ENCODE measurements around the gene SERAC1.
A peak's percentile ranks its signal among the peaks of the same experiment; 100 is the strongest.

SERAC1 gene

DNA sequence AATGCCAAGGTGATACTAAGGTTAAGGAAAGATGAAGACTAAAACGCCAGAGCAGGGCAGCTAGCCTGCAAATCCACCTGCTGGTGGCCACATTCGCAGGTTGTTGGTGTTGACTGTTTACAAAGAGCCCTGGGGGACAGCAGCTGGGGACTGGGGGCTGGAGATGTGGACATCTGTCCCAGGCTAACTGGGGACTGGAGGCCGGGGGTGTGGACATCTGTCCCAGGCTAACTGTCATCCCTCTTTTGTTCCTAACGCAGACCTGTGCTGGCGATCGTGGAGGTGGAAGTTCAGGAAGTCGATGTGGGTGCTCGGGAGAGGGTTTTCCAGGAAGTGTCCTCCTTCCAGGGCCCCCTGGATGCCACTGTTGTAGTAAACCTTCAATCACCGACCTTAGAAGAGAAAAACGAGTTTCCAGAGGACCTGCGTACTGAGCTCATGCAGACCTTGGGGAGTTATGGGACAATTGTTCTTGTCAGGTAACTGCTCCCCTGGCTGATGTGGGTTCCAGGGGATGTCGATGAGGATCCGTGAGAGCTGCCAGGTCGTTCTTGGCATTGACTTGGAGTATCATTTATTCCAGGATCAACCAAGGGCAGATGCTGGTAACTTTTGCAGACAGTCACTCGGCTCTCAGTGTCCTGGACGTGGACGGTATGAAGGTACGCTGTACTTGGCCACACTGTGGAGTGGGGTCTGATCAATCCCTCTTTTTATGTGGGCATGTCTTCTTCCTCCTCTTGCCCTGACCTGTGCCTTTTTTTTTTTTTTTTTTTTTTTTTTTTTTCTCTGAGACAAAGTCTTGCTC, 87.0 kb downstream of the SERAC1 start:
- no peak for DNase-seq (ENCODE audit: low read depth in 2 of 2)

DNA sequence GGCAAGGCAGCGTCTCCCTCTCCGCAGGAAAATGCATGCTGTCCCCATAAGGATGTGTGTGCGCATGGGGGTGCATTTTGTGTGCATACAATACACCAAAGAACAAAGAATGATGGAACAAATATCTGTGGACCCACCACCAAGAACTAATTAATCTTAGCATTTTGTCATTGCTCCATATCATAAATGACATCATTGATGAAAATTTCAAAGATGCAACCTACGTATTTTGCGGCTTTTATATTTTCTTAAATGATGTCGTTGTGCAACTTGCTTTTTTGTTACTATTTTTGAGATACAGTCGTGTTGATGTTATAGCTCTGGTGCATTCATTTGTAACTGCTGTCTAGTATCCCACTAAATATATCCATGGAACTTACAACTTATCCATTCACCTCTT, 89.7 kb downstream of the SERAC1 start:
- no peak for DNase-seq (ENCODE audit: low read depth in 2 of 2)

- DNase-seq (ENCODE audit: low read depth in 2 of 2), result no peak
Observed at GRCh38 chr6:158077676-158078075, 90.4 kb downstream of the SERAC1 start.

GRCh38 chr6:158076548-158076947, 91.5 kb downstream of the SERAC1 start:
- no peak for DNase-seq (ENCODE audit: low read depth in 2 of 2)

- no peak for DNase-seq (ENCODE audit: low read depth in 2 of 2)
Observed at GRCh38 chr6:158073776-158074175, 94.3 kb downstream of the SERAC1 start.

GRCh38 chr6:158072083-158072721, 95.9 kb downstream of the SERAC1 start:
- DNase-seq (ENCODE audit: low read depth in 2 of 2), result peak; percentile 51 to 60

- DNase-seq (ENCODE audit: low read depth in 2 of 2), result no peak
Observed at GRCh38 chr6:158071121-158072082, 96.7 kb downstream of the SERAC1 start.

- no peak for DNase-seq (ENCODE audit: low read depth in 2 of 2)
Observed at GRCh38 chr6:158070513-158070912, 97.5 kb downstream of the SERAC1 start.

GRCh38 chr6:158069800-158070195, 98.3 kb downstream of the SERAC1 start:
- no peak for DNase-seq (ENCODE audit: low read depth in 2 of 2)

DNA sequence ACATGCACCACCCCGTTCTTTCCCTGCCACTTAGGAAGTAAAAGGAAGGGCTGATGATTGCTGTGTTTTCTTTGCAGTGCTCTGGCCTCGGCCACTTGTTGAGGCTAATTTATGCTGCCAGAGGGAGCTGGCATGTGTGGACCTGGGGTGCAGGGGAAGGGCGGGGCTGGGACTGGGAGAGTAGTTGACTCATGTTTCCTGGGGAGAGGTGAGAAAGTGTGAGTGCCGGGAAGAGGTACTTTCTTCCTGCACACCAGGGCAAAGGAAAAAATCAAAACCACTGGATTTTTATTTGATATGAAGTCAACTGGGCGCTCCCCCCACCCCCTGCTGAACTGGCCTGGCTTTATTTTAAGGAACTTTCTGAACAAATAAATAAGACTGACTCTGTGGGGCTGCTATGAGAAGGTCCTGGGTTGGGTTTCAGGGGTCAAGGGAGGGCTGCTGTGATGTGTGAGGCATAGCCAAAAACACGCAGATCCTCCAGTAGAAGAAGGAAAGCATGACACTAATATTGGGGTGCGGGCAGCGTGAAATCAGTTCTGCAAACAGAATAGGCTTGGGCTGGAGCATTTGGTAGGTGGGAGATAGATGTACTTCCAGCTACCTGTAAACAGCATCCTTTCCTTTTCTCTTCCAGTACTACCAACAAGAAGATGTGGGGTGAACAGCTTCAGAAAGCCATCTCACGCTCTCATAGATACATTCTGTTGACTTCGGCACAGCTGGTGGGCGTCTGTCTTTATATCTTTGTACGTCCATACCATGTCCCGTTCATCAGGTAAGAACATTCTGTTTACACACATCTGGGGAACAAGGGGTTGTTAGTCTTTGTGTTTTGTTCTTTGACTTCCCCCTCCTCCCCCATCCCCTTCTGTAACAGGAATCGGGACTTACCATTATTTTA, 98.9 kb downstream of the SERAC1 start:
- DNase-seq (ENCODE audit: low read depth in 2 of 2), result peak in 1 of 2 experiments; percentile 27

DNA sequence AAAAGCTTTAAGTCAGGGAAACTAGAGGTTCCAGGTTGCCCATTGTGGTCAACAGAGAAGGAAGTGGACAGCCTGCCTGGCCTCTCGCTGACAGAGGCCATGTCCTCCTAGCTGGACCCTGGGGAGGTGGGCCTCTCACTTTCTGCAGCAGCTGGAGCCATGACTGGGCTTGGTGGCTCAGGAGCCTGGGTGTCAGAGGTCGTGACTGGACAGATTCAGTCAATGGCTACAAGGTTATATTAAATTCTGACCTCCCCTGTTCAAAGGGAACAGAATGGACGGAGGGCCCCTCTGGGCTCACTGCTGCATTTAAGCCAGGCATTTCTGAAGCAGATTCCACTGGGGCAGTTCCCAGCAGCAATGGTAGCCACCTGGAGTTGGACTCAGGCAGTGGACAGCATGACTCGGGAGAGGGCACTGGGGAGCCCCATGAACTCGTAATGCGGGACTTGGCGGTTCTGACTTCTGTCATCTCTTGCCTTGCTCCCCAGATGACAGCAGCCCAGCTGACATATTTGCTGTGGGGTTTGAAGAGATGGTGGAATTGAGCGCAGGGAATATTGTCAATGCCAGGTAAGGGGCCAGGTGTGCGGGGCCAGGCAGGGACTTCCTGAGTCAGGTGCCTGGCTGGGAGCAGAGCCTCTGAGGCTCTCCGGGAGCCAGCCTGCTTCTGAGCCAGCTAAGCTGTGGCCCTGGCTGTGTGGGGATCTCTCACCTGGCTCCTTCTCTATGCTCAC, 99.7 kb downstream of the SERAC1 start:
- DNase-seq (ENCODE audit: low read depth in 2 of 2), result no peak

DNA sequence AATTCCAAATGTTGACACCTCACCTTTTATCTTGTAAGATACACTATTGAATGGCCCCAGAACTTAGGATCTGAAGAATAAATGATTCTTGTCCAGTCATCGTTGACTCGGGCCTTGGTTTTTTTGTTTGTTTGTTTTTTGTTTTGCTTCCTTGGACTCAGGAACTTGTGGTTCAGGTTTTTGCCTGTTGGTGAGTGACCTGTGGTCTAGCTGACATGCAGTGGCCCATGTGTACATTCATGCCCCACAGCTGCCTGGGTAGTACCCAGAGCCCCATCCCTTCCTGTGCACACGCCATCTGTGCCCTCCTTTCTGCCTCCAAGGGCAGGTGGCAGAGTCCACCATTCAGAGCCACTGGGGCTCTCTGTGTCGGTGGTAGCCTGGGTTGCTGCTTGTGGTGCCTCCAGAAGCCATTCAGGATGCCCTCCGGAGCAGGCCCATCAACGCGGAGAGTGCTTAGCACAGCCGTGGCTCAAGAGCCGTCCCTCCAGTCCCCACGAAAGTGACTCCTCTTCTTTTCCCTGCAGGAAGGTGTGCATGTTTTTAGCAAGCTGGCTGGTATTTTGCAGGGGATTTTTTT, 100.5 kb downstream of the SERAC1 start:
- no peak for DNase-seq (ENCODE audit: low read depth in 2 of 2)

DNA sequence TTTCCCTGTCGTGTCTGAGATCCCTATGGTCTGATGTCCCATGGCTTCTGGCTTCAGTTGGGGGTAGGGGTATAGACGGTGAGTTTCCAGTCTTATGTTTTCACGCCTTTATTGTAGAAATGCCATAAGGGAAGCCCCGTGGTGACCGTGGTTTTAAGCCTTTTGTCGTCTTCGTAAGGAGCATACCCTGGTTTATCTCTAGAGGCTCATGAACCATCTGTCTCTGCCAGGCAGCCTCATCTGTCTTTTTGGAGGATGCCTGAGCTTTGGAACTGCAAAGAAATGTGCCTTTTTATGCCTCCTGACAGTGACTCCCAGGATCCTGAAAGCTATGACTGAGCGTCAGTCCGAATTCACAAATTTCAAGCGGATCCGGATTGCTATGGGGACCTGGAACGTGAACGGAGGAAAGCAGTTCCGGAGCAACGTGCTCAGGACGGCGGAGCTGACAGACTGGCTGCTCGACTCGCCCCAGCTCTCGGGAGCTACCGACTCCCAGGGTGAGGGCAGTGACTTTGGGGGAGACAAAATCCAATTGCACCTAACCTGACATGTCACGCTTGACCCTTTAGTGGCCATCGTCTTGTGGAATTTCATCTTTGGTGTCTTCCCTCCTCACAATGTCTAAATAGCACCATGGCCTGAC, 101.8 kb downstream of the SERAC1 start:
- DNase-seq (ENCODE audit: low read depth in 2 of 2), result no peak

- DNase-seq (ENCODE audit: low read depth in 2 of 2), result no peak
Observed at GRCh38 chr6:158064725-158065251, 103.3 kb downstream of the SERAC1 start.

DNA sequence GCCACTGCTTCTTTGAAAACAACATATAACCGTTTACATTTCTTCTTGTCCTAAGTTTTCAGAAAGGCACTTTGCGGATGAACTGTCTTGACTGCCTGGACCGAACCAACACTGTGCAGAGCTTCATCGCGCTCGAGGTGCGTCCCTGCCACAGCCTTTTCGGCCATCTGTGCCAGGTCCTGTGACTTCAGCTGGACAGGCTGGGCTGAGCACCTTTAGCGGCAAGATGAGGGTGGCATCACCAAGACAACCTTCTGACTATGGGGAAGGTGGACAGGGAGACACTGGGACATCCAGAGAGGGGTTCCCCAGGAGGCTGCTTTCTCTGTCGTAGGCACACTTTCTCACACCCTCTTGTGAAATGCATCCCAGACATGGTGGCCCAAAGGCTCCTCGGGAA, 104.3 kb downstream of the SERAC1 start:
- no peak for DNase-seq (ENCODE audit: low read depth in 2 of 2)

- no peak for DNase-seq (ENCODE audit: low read depth in 2 of 2)
Observed at GRCh38 chr6:158061709-158062461, 106.2 kb downstream of the SERAC1 start.

DNA sequence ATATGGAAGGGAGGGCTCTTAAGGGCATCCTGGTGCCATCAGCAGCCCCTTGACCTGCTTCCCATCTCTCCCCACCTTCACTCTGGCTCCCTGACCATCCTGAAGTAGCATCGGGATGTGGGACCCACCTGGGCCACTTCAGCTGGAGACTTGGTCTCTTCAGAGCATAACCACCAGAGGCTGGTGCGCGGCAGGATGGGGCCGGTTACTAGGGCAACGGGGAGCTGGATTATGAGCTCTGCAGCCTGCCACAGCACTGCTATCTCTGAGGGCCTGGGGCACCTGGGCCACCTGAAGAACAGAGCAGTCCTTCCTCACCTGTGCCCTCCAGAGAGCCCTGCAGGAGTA, 106.7 kb downstream of the SERAC1 start:
- no peak for DNase-seq (ENCODE audit: low read depth in 2 of 2)

GRCh38 chr6:158060455-158061360, 107.4 kb downstream of the SERAC1 start:
- no peak for DNase-seq (ENCODE audit: low read depth in 2 of 2)
